GM18861 (cell line): ENCODE results near the gene DOP1B.
A peak's percentile ranks its signal among the peaks of the same experiment; 100 is the strongest.
"Not testable (repeated sequence)": the region's sequence is repeated elsewhere in the genome, so short reads cannot be mapped to it uniquely, and the experiment has no call there.

ENCODE experiments used
- ATAC-seq: cut with Tn5 transposase; IDR thresholded peaks from one replicate; pipeline ENCODE4 v1.9.1; 2021; ENCODE audit not compliant: unreplicated experiment

DOP1B gene

GRCh38 chr21:36156815-36157670, at the start of gene DOP1B:
TSS of gene DOP1B (plus strand) at chr21:36156824. CDS start at chr21:36164734, 7,910 bp downstream.
- peak; percentile 20 for ATAC-seq

- ATAC-seq: no peak
Observed at GRCh38 chr21:36109868-36110267, 46.8 kb upstream of the DOP1B start.

- no peak for ATAC-seq
Observed at GRCh38 chr21:36111238-36111637, 45.4 kb upstream of the DOP1B start.

GRCh38 chr21:36113647-36114428, 42.8 kb upstream of the DOP1B start:
- no peak for ATAC-seq

- ATAC-seq: no peak
Observed at GRCh38 chr21:36115138-36115730, 41.4 kb upstream of the DOP1B start.

GRCh38 chr21:36117286-36117741, 39.3 kb upstream of the DOP1B start:
- no peak for ATAC-seq

GRCh38 chr21:36120304-36120888, 36.2 kb upstream of the DOP1B start:
- no peak for ATAC-seq

- no peak for ATAC-seq
Observed at GRCh38 chr21:36122977-36123376, 33.6 kb upstream of the DOP1B start.

GRCh38 chr21:36124395-36124794, 32.2 kb upstream of the DOP1B start:
- no peak for ATAC-seq

GRCh38 chr21:36125512-36126207, 31.0 kb upstream of the DOP1B start:
- no peak for ATAC-seq

- no peak for ATAC-seq
Observed at GRCh38 chr21:36126208-36126565, 30.4 kb upstream of the DOP1B start.

GRCh38 chr21:36126621-36127110, 30.0 kb upstream of the DOP1B start:
- no peak for ATAC-seq

- ATAC-seq: no peak
Observed at GRCh38 chr21:36127250-36127904, 29.2 kb upstream of the DOP1B start.

GRCh38 chr21:36127977-36128376, 28.6 kb upstream of the DOP1B start:
- no peak for ATAC-seq

GRCh38 chr21:36129219-36129618, 27.4 kb upstream of the DOP1B start:
- no peak for ATAC-seq

GRCh38 chr21:36130414-36130762, 26.2 kb upstream of the DOP1B start:
- ATAC-seq: not testable (repeated sequence)

- not testable (repeated sequence) for ATAC-seq
Observed at GRCh38 chr21:36130839-36131238, 25.8 kb upstream of the DOP1B start.

- no peak for ATAC-seq
Observed at GRCh38 chr21:36132696-36133095, 23.9 kb upstream of the DOP1B start.

GRCh38 chr21:36134803-36135390, 21.7 kb upstream of the DOP1B start, which contains the start of gene CBR3:
TSS of gene CBR3 (plus strand) at chr21:36135079. CDS start at chr21:36135193, 114 bp downstream.
- no peak for ATAC-seq
